Keratinocyte (primary cell): ENCODE results near the gene AFAP1L2. TPM values are rescaled to one million over a fixed set of nuclear protein-coding genes. Genes with fewer than 3 reads are reported as not detected.
A peak's percentile ranks its signal among the peaks of the same experiment; 100 is the strongest.

ENCODE experiments used
- DNase-seq: peaks from one replicate; pipeline ENCODE4 v3.0.0-alpha.2; 2011; ENCODE audit warnings: low read depth, missing footprints, low spot score
- FAIRE-seq: peaks from 2 replicates; lab custom pipeline; 2011; peaks lifted over from hg19 to GRCh38; lab: Jason Lieb, UNC
- H2AFZ ChIP-seq: 2 replicates; pipeline ENCODE4 v1.6.0; 2012; ENCODE audit warnings: low read length, control low read depth, inconsistent platforms; ENCODE audit not compliant: control insufficient read depth
- H3K27ac ChIP-seq: 2 replicates; pipeline ENCODE4 v1.5.1; 2011; ENCODE audit warnings: low read length; ENCODE audit not compliant: control insufficient read depth, insufficient read depth
- H3K27me3 ChIP-seq: 3 replicates; pipeline ENCODE4 v1.6.0; 2011; ENCODE audit warnings: low read length; ENCODE audit not compliant: control insufficient read depth, insufficient read depth; ENCODE audit errors: extremely low read depth
- H3K36me3 ChIP-seq, 2 experiments: 2 replicates in 1 of 2; 3 replicates in 1 of 2; pipeline ENCODE4 v1.5.1; 2011; ENCODE audit warnings: low read length in 2 of 2, mild to moderate bottlenecking in 1 of 2; ENCODE audit not compliant: control insufficient read depth in 2 of 2, insufficient read depth in 2 of 2; ENCODE audit errors: extremely low read depth in 1 of 2
- H3K4me1 ChIP-seq: 3 replicates; pipeline ENCODE4 v1.5.1; 2011; ENCODE audit warnings: low read length; ENCODE audit not compliant: control insufficient read depth, insufficient read depth; ENCODE audit errors: extremely low read depth
- H3K4me2 ChIP-seq: 3 replicates; pipeline ENCODE4 v1.6.0; 2011; ENCODE audit warnings: low read depth, low read length; ENCODE audit not compliant: control insufficient read depth, insufficient read depth; ENCODE audit errors: extremely low read depth
- H3K4me3 ChIP-seq, 3 experiments: fragments of 200-600 bp in 1 of 3; sonication (generic) in 1 of 3; 2 replicates in 2 of 3; 3 replicates in 1 of 3; pipeline ENCODE4 v1.5.1; 2011 to 2016; ENCODE audit warnings: low read length in 3 of 3, mild to moderate bottlenecking in 3 of 3, control low read depth in 2 of 3, inconsistent platforms in 1 of 3, low read depth in 1 of 3, mixed read lengths in 1 of 3, mixed run types in 1 of 3, moderate library complexity in 1 of 3; ENCODE audit not compliant: control insufficient read depth in 2 of 3, insufficient read depth in 2 of 3; ENCODE audit errors: extremely low read depth in 1 of 3
- H3K79me2 ChIP-seq: 2 replicates; pipeline ENCODE4 v1.6.0; 2012; ENCODE audit warnings: low read length; ENCODE audit not compliant: control insufficient read depth, insufficient read depth
- H3K9ac ChIP-seq: 3 replicates; pipeline ENCODE4 v1.6.0; 2011; ENCODE audit warnings: low read length; ENCODE audit not compliant: control insufficient read depth, insufficient read depth; ENCODE audit errors: extremely low read depth
- H3K9me1 ChIP-seq: 3 replicates; pipeline ENCODE4 v1.6.0; 2011; ENCODE audit warnings: low read length; ENCODE audit not compliant: control insufficient read depth, insufficient read depth; ENCODE audit errors: extremely low read depth
- H3K9me3 ChIP-seq: 2 replicates; pipeline ENCODE4 v1.5.1; 2012; ENCODE audit warnings: low read depth, low read length; ENCODE audit not compliant: control insufficient read depth
- H4K20me1 ChIP-seq: 3 replicates; pipeline ENCODE4 v1.6.0; 2011; ENCODE audit warnings: low read length; ENCODE audit not compliant: control insufficient read depth, insufficient read depth; ENCODE audit errors: extremely low read depth
- CTCF ChIP-seq, 3 experiments: IDR thresholded peaks in 1 of 3; conservative IDR thresholded peaks in 1 of 3; optimal IDR thresholded peaks in 1 of 3; 2 replicates in 2 of 3; 3 replicates in 1 of 3; pipeline versions ENCODE3 to v1.5.1; 2011; ENCODE audit warnings: low read length in 3 of 3, mild to moderate bottlenecking in 3 of 3, moderate library complexity in 2 of 3, control low read depth in 1 of 3, inconsistent platforms in 1 of 3; ENCODE audit not compliant: insufficient read depth in 2 of 3; ENCODE audit errors: extremely low read depth in 1 of 3
- EZH2 ChIP-seq: IDR thresholded peaks from one replicate; pipeline ENCODE4 v1.6.1; 2012; ENCODE audit warnings: inconsistent platforms, mild to moderate bottlenecking, low read length, moderate library complexity
- dilution Hi-C: fragments of 300-500 bp; cut with MboI; formaldehyde crosslinking; loops from one replicate; pipeline ENCODE4 v1.7.0; 2020; ENCODE audit warnings: low sequenced_read_pairs; ENCODE audit not compliant: extremely low pct_ligation_motif_present
- polyA plus RNA-seq, 5 experiments: library from polyadenylated mRNA; depleted of rRNA in 3 of 5; stranded (reverse) in 3 of 5; stranded (forward) in 1 of 5; unstranded in 1 of 5; fragments of >200 nt; gene quantifications; 1 replicate in 1 of 5; 2 replicates in 3 of 5; 3 replicates in 1 of 5; pipeline versions ENCODE4 v1.2.1 to v1.2.3, GENCODE V29; 2011 to 2012; ENCODE audit warnings: missing spikeins in 2 of 5, low read depth in 1 of 5, low replicate concordance in 1 of 5

Gene AFAP1L2
- polyA plus RNA-seq, 1 donor (not counting 4 experiments of a cell fraction or from before 2014, with no cell fraction given): 40.4 TPM

- no peaks in the 10 kb centered on the region for H3K79me2 ChIP-seq
- no peak overlapping the region for H2AFZ ChIP-seq
- H3K4me1 ChIP-seq: peaks cover 25% of the 10 kb centered on the region
- peak overlapping the region; percentile 54 for H3K4me2 ChIP-seq
- no peaks in the 10 kb centered on the region for H3K9me3 ChIP-seq
- H3K4me3 ChIP-seq: no peak overlapping the region
- FAIRE-seq: peak; percentile 100
- H3K9me1 ChIP-seq: no peaks in the 10 kb centered on the region
- H3K27ac ChIP-seq: peak overlapping the region; percentile 65
- H4K20me1 ChIP-seq: no peaks in the 10 kb centered on the region
- DNase-seq: peak; percentile 89
- TF ChIP-seq EZH2 (no peak), CTCF (optimal IDR thresholded peaks at IDR 0.05 in 1 of 3, IDR thresholded peaks at IDR 0.05 in 1 of 3, conservative IDR thresholded peaks at IDR 0.05 in 1 of 3; ENCODE audit: extremely low read depth in 1 of 3, insufficient read depth in 2 of 3, low read length in 3 of 3) (no peak)
- H3K36me3 ChIP-seq: no peaks in the 10 kb centered on the region
- H3K27me3 ChIP-seq: no peaks in the 10 kb centered on the region
- no peak overlapping the region for H3K9ac ChIP-seq
- dilution Hi-C loops: no loop called here
These were observed 132.5 kb downstream of the AFAP1L2 start for GRCh38 chr10:114271779-114272167.

GRCh38 chr10:114271075-114271778, 133.1 kb downstream of the AFAP1L2 start:
- Histone ChIP-seq H3K36me3 (no peaks in the 10 kb centered on the region), H4K20me1 (no peaks in the 10 kb centered on the region), H2AFZ (no peak overlapping the region), H3K27ac (peak overlapping the region; percentile 65), H3K9me1 (no peaks in the 10 kb centered on the region), H3K27me3 (no peaks in the 10 kb centered on the region), H3K4me1 (peaks cover 30% of the 10 kb centered on the region), H3K4me2 (peak overlapping the region; percentile 54), H3K4me3 (peak overlapping the region in 1 of 3 experiments; percentile 1), H3K79me2 (no peaks in the 10 kb centered on the region), H3K9me3 (no peaks in the 10 kb centered on the region), H3K9ac (no peak overlapping the region)
- FAIRE-seq (no peak), DNase-seq (peak; percentile 95)
- dilution Hi-C loops: no loop called here
- TF ChIP-seq CTCF (optimal IDR thresholded peaks at IDR 0.05 in 1 of 3, IDR thresholded peaks at IDR 0.05 in 1 of 3, conservative IDR thresholded peaks at IDR 0.05 in 1 of 3; ENCODE audit: extremely low read depth in 1 of 3, insufficient read depth in 2 of 3, low read length in 3 of 3) (no peak), EZH2 (no peak)
